ENCODE results near the gene F12.
"Not testable (repeated sequence)": the region's sequence is repeated elsewhere in the genome, so short reads cannot be mapped to it uniquely, and the experiment has no call there.

F12 gene

DNA sequence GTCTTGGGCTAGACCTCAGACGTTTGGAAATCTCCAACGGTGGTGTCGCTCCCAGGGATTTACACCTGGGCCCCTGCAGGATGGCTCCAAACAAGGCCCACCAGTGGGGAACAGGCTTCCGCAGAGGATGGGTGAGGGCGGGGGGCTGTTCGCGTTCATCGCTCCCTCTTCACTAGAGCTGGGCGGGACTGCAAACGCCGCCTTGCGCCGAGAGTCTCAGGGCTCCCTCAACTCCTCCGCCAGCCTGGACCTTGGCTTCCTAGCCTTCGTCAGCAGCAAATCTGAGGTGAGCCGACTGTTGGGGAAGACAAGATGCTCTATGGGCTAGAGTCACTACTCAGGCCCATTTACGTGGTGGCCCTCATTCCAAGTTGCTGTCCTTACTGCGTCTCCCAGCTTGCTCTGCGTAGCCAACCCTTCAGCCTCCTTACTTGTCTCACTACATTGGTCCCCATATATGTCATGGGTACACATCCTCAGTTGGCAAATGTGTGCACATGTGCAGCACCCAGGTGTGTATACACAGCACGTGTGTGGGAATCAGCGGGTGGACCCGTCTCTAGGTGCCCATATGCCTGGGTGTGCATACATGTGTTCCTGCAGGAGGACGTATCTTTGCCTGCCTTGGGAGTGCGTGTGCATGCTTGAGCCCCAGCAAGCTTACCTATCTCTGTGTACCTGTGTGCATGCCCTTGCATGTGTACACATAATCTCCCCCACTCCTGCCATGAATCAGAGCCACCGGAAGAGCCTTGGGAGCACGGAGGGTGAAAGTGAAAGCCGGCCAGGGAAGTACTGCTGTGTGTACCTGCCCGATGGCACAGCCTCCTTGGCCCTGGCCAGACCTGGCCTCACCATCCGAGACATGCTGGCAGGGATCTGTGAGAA lies 41.1 kb downstream of the F12 start:
- no peak for DNase-seq

GRCh38 chr5:177367323-177367848 lies 42.0 kb downstream of the F12 start:
- DNase-seq, result no peak

GRCh38 chr5:177366528-177367322 lies 42.6 kb downstream of the F12 start:
- DNase-seq, result no peak

- no peak for DNase-seq
Measured at GRCh38 chr5:177365845-177366527, 43.4 kb downstream of the F12 start.

DNA sequence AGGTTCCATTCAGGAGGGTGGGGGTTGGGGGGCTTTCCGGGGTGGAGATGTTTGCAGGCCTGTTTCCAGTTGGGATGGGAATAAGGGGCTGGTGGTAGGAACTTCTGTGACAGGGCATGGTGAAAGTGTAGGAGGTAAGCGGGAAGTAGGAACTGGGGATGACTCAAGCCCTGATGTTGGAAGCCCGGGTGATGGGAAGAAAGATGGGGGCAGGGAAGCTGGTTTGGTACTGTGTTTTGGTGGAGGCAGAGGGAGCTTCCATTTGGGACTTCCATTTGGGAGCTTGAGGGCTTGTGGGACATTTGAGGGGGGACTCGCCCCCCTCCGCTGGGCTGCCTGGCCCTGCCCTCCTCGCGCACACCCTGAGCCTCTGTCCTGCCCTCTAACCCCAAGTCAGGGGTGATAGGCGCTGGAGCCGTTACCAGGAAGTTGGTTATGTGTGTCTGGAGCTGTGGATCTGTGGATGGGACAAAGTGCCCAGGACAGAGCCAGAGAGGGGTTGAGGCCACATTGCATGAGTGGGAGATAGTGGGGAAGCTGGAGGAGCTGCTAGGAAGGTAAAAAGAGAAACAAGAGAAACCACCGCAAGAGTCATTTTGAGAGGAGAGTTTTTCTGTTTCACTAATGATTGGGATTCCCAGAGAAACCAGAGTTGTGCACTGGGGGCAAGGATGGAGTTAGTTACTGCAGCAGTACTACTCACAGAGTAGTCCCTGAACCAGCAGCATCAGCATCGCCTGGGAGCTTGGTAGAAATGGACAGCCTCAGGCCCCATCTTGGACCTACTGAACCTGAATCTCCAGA lies 45.0 kb downstream of the F12 start:
- peak in 1 of 5 donors; percentile 59 for DNase-seq

DNA sequence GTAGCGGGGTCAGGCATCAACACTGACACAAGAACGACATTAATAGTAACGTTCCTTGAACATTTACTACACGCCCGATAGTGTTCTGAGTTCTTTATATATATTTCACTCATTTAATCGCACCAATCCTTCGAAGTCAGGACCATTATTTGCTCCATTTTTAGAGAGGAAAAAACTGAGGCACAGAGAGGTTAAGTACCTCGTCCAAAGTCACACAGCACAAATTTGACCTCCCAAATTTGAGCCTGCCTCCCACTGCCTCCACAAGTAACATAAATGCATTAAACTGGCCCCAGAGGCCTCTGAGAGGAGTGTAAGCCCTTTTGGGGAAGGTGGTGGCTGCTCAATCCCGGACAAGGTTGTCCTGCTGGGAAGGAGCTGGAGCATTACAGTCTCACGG lies 45.8 kb downstream of the F12 start:
- DNase-seq, result no peak

GRCh38 chr5:177362610-177363507 lies 46.5 kb downstream of the F12 start:
- peak; percentile 42 to 73 (median 67) for DNase-seq

DNA sequence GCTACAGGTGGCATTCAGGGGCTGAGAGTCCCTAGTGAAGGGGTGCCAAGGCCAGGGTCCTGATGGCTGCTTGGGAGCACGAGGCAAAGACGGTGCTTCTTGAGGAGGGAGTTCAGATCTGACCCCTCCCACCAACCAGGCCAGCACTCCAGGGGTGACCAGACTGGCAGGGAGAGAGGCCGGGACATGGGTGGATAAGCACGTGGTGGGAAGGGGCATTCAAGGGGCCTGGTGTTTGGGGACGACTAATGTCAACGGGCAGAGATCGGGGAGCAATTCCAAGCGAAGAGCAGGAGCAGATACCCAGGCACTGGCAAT lies 47.1 kb downstream of the F12 start:
- DNase-seq, result no peak

GRCh38 chr5:177361418-177362291 lies 47.7 kb downstream of the F12 start:
- no peak for DNase-seq

GRCh38 chr5:177360740-177361139 lies 48.6 kb downstream of the F12 start:
- DNase-seq, result not testable (repeated sequence)

DNA sequence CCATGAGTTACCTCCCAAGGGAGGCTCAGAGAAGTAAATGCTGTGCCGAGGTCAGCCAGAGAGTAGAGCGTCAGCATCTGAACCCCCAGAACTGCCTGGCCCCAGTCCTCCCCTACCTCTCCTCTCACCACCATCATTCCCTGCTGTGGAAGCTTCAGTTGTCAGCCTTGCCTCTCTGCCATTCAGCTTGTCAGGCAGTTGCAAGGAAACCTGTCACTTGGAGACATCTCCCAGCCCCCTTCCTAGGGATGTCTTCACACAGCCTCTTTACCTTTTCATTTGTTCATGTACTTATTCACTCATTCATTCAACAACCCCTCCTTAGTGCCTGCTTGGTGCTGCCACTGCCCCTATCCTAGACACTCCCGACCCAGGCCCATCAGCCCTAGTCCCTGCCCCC lies 49.5 kb downstream of the F12 start:
- DNase-seq, result no peak

- no peak for DNase-seq
Measured at GRCh38 chr5:177359451-177359851, 49.9 kb downstream of the F12 start.

GRCh38 chr5:177358370-177358819 lies 51.0 kb downstream of the F12 start:
- no peak for DNase-seq

DNA sequence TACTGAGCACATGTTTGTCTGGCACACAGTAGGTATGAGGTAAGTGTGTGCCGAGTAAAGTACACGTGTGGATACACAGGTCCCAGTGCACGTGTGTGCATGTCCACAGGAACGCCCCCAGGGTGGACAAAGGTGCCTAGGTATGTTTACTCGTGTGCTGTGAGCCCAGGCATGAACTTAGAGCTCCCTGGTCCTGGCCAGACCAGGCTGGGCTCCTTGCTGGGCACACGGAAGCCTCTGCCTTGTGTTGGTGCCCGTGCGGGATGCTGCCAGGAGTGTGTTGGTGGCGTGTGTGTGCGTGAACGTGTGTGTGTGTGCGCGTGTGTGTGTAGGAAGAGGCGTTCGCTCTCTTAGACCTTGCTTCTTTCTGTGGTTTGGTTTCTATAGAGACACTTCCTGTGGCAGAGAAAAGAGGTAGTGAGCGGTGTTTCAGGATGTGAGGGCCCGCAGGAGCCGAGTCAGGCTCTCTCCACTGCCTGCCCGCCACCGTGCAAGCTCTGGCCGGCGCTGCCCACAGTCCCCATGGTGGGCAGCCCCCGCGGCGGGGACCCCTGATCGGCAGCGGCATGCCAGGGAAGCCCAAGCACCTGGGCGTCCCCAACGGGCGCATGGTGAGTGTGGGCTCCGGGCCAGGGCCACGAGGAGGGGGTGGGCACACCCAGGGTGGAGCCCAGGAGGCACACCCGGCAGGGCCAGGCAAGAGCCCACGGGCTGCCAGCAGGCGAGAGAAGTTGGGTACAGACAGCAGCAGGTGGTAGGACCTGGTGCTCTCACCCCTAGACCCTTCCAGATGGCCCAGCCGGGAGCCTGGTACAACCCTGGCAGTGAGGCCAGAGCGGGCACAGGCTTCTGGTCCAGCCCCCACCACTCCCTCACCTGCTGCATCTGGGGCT lies 51.7 kb downstream of the F12 start, which contains the start of gene RGS14:
TSS of gene RGS14 (plus strand) at position 466 of the 893 bp plus-strand sequence. CDS start at position 567, 101 bp downstream.
- DNase-seq, result peak; percentile 22 to 89 (median 61)

DNA sequence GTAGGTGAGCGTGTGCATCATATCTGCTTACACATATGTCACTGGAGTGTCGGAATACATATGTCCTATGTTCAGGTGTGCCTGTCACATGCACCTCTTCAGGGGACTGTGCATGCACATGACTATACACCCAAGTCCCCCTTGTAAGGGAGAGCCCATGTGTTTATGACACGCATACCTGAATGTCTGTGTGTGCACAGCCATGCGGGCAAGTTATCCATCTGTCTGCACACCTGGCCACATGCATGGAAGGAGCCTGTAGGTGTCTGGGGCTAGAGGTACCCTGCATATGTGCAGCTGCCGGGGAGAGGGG lies 52.3 kb downstream of the F12 start:
- no peak for DNase-seq

GRCh38 chr5:177356746-177357145 lies 52.6 kb downstream of the F12 start:
- no peak for DNase-seq

GRCh38 chr5:177355868-177356168 lies 53.5 kb downstream of the F12 start:
- DNase-seq, result no peak

GRCh38 chr5:177355162-177355867 lies 54.0 kb downstream of the F12 start:
- DNase-seq, result no peak

- DNase-seq, result no peak
Measured at GRCh38 chr5:177354711-177355110, 54.7 kb downstream of the F12 start.
